Kidney capillary endothelial cell (primary cell): Measurements from ENCODE around the gene RAB6B.

ENCODE experiments used
- DNase-seq: peaks from one replicate; pipeline ENCODE4 v3.0.0-alpha.2; 2018; ENCODE audit warnings: low spot score

RAB6B gene

GRCh38 chr3:133836497-133837158 is 59.1 kb downstream of the RAB6B start:
- DNase-seq, result no peak

GRCh38 chr3:133835961-133836360 is 59.7 kb downstream of the RAB6B start:
- no peak for DNase-seq

- no peak for DNase-seq
Measured at GRCh38 chr3:133835418-133835743, 60.3 kb downstream of the RAB6B start.

GRCh38 chr3:133834621-133835417 is 60.9 kb downstream of the RAB6B start:
- no peak for DNase-seq

GRCh38 chr3:133833880-133834620 is 61.6 kb downstream of the RAB6B start:
- no peak for DNase-seq

- no peak for DNase-seq
Measured at GRCh38 chr3:133833267-133833666, 62.4 kb downstream of the RAB6B start.

- no peak for DNase-seq
Measured at GRCh38 chr3:133832802-133833144, 62.9 kb downstream of the RAB6B start.

- no peak for DNase-seq
Measured at GRCh38 chr3:133831966-133832801, 63.5 kb downstream of the RAB6B start.

GRCh38 chr3:133830071-133830470 is 65.6 kb downstream of the RAB6B start:
- DNase-seq, result no peak

- no peak for DNase-seq
Measured at GRCh38 chr3:133829310-133829707, 66.4 kb downstream of the RAB6B start.

- no peak for DNase-seq
Measured at GRCh38 chr3:133828576-133829309, 66.9 kb downstream of the RAB6B start.

- DNase-seq, result no peak
Measured at GRCh38 chr3:133827684-133828083, 68.0 kb downstream of the RAB6B start.

- DNase-seq, result no peak
Measured at GRCh38 chr3:133827136-133827535, 68.5 kb downstream of the RAB6B start.

- no peak for DNase-seq
Measured at GRCh38 chr3:133825969-133826727, 69.5 kb downstream of the RAB6B start.

- DNase-seq, result no peak
Measured at GRCh38 chr3:133824961-133825485, 70.7 kb downstream of the RAB6B start.

- peak; percentile 67 for DNase-seq
Measured at GRCh38 chr3:133821767-133822638, 73.7 kb downstream of the RAB6B start.

- no peak for DNase-seq
Measured at GRCh38 chr3:133820889-133821675, 74.6 kb downstream of the RAB6B start.

- no peak for DNase-seq
Measured at GRCh38 chr3:133820129-133820528, 75.6 kb downstream of the RAB6B start.

GRCh38 chr3:133815386-133815785 is 80.3 kb downstream of the RAB6B start:
- no peak for DNase-seq
